ENCODE measurements around the gene C1QTNF4. TPM values are rescaled to one million over a fixed set of nuclear protein-coding genes. Genes with fewer than 3 reads are reported as not detected.

Gene C1QTNF4
- total and polyA plus RNA-seq, 9 of the 15 experiments (the other 6 are each of a cell fraction or from before 2014, with no cell fraction given): not detected

DNA sequence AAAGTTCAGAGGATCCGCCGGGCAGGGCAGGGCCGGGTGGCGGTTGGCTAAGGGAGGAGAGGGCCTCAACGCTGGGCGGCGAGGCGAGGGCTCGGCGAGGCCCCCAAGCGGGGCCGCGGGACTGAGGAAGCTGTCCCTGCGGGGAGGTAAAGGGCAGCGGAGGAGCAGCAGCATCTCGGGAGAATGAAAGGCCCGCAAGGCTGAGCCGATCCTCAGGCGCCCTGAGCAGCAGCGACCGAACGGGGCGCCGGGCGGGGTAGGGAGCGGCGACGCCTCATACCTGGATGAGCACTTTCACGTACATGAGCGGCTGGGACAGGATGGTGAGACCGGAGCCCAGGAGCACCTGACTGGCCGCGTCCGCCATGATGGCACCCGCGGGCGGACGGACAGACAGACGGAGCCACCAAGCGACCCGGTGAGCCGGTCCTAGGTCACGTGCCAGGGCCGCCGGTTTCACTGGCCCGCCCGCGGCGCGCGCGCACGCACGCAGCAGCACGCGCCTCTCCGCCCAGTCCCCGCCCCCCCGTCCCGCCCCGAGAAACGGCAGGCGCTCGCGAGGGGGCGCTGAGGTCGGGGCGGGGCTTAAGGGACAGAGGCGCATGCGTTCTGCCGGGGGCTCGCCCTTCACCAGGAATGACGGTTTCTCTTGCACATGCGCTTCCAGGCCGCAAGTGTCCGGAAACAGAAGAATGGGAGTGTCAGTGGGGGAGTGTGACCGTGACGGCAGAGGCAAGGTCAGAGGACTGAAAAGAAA lies 48.1 kb upstream of the C1QTNF4 start, which contains the start of gene MTCH2 (continued):
- TF ChIP-seq, protein P1, sequence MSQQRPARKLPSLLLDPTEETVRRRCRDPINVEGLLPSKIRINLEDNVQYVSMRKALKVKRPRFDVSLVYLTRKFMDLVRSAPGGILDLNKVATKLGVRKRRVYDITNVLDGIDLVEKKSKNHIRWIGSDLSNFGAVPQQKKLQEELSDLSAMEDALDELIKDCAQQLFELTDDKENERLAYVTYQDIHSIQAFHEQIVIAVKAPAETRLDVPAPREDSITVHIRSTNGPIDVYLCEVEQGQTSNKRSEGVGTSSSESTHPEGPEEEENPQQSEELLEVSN (IDR thresholded peaks at IDR 0.05; ENCODE audit: borderline replicate concordance in 1 of 2, extremely low read depth in 1 of 2, insufficient read depth in 1 of 2, insufficient read length in 1 of 2, low read depth in 1 of 2, low read length in 1 of 2, poor library complexity in 1 of 2, severe bottlenecking in 1 of 2): peak; percentile 83 to 97
- no peak for TF ChIP-seq SNIP1 (IDR thresholded peaks at IDR 0.05; ENCODE audit: low read depth)
- no peak for TF ChIP-seq CREBBP (IDR thresholded peaks at IDR 0.05; ENCODE audit: low read depth, low read length)
- no peak for TF ChIP-seq MYNN (IDR thresholded peaks at IDR 0.05)
- TF ChIP-seq MYNN (CRISPR knock-in tag; IDR thresholded peaks at IDR 0.05): no peak
- TF ChIP-seq MAZ (CRISPR knock-in tag; conservative IDR thresholded peaks at IDR 0.05 in 1 of 2, IDR thresholded peaks at IDR 0.05 in 1 of 2): peak in 1 of 2 experiments; percentile 91; a peak in 3 of 4 replicates
- TF ChIP-seq TARDBP (IDR thresholded peaks at IDR 0.05): no peak
- TF ChIP-seq ELF2 (CRISPR knock-in tag; IDR thresholded peaks at IDR 0.05): no peak
- no peak for TF ChIP-seq PTBP1 (IDR thresholded peaks at IDR 0.05; ENCODE audit: low read depth, low read length)
- TF ChIP-seq ATF3 (IDR thresholded peaks at IDR 0.05): no peak
- TF ChIP-seq ATF3 (CRISPR knock-in tag; conservative IDR thresholded peaks at IDR 0.05): no peak
- no peak for TF ChIP-seq NBN (IDR thresholded peaks at IDR 0.05; ENCODE audit: low read depth)
- TF ChIP-seq SFPQ (IDR thresholded peaks at IDR 0.05; ENCODE audit: low read depth, low read length): no peak
- peak; percentile 86 to 95 for TF ChIP-seq MNT (conservative IDR thresholded peaks at IDR 0.05)
- TF ChIP-seq, protein P2, sequence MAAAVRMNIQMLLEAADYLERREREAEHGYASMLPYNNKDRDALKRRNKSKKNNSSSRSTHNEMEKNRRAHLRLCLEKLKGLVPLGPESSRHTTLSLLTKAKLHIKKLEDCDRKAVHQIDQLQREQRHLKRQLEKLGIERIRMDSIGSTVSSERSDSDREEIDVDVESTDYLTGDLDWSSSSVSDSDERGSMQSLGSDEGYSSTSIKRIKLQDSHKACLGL (CRISPR knock-in tag; IDR thresholded peaks at IDR 0.05; ENCODE audit: borderline replicate concordance, poor library complexity, severe bottlenecking): no peak
- TF ChIP-seq POLR2G (IDR thresholded peaks at IDR 0.05; ENCODE audit: low read depth, low read length): peak; percentile 99
- no peak for TF ChIP-seq MTA2 (IDR thresholded peaks at IDR 0.05; ENCODE audit: low read depth)
- TF ChIP-seq KLF13 (tag; IDR thresholded peaks at IDR 0.05; ENCODE audit: borderline replicate concordance, low read depth): 0 out of 2 replicates have a peak, but pooled peaks have one; percentile 33
- TF ChIP-seq CHD1 (IDR thresholded peaks at IDR 0.05; ENCODE audit: low read length): peak; percentile 41

All from K562 (cell line).